Measurements from ENCODE around the gene SSRP1. TPM values are rescaled to one million over a fixed set of nuclear protein-coding genes. Genes with fewer than 3 reads are reported as not detected.
A peak's percentile ranks its signal among the peaks of the same experiment; 100 is the strongest.

SSRP1 gene
- total and polyA plus RNA-seq, 2 of the 13 experiments (the other 11 are each of a cell fraction or from before 2014, with no cell fraction given), result 93.6 to 129 TPM

GRCh38 chr11:57359896-57360690 lies 24.4 kb upstream of the SSRP1 start:
- no peaks in the 10 kb centered on the region for H4K20me1 ChIP-seq (ENCODE audit: insufficient read depth, low read length)
- H3K4me1 ChIP-seq (ENCODE audit: insufficient read depth, low read length), result peaks cover 15% of the 10 kb centered on the region
- intact Hi-C loops (cut with micrococcal nuclease; ENCODE audit: unreplicated experiment) (no loop called here), in situ Hi-C loops (cut with HindIII; ENCODE audit: extremely low pct_ligation_motif_present, low pct_unique_long_range_greater_than_20kb) (loop anchor here (10.0 kb wide), 1 partner anchor 515 kb away; no protein-coding TSS in a partner anchor)
- H3K27me3 ChIP-seq (ENCODE audit: control insufficient read depth in 1 of 2, insufficient read depth in 2 of 2, low read length in 2 of 2), result peaks cover 0 to 8% of the 10 kb centered on the region in 2 experiments; a peak in 2 of 5 replicates
- no peak overlapping the region for H3K27ac ChIP-seq (ENCODE audit: extremely low read length, insufficient read depth, low read length)
- FAIRE-seq (no peak), DNase-seq (ENCODE audit: low spot score) (no peak), ATAC-seq (peak; percentile 55)
- TF ChIP-seq NR2F6 (IDR thresholded peaks at IDR 0.05) (no peak), NR2F6 (CRISPR knock-in tag; IDR thresholded peaks at IDR 0.05) (0 out of 2 replicates have a peak, but pooled peaks have one; percentile 32), TEAD3 (CRISPR knock-in tag; optimal IDR thresholded peaks at IDR 0.05; ENCODE audit: borderline replicate concordance) (peak; percentile 66), ZNF496 (CRISPR knock-in tag; IDR thresholded peaks at IDR 0.05; ENCODE audit: insufficient replicate concordance) (no peak), GFI1 (CRISPR knock-in tag; IDR thresholded peaks at IDR 0.05; ENCODE audit: borderline replicate concordance) (0 out of 2 replicates have a peak, but pooled peaks have one; percentile 44), RARA (CRISPR knock-in tag; IDR thresholded peaks at IDR 0.05) (0 out of 2 replicates have a peak, but pooled peaks have one; percentile 16), EP300 (IDR thresholded peaks at IDR 0.05; ENCODE audit: low read depth in 2 of 2, low read length in 2 of 2) (0 out of 4 replicates have a peak, but pooled peaks of 1 of the 2 experiments have one; percentile 11), EP300 (CRISPR knock-in tag; IDR thresholded peaks at IDR 0.05; ENCODE audit: borderline replicate concordance) (no peak)
- H3K4me2 ChIP-seq (ENCODE audit: low read depth, low read length), result no peak overlapping the region
- H3K79me2 ChIP-seq (ENCODE audit: insufficient read depth, low read length), result no peaks in the 10 kb centered on the region
- no peaks in the 10 kb centered on the region for H3K36me3 ChIP-seq (replicated peaks in 1 of 2; ENCODE audit: control insufficient read depth in 1 of 2, insufficient read depth in 2 of 2, low read length in 2 of 2)
- no peak overlapping the region for H3K9ac ChIP-seq (ENCODE audit: insufficient read depth, low read depth, low read length)
- H3K4me3 ChIP-seq (replicated peaks in 1 of 3; ENCODE audit: insufficient read depth in 1 of 3, low read depth in 2 of 3, low read length in 3 of 3), result no peak overlapping the region
- no peak overlapping the region for H2AFZ ChIP-seq (ENCODE audit: low read length)
- WGBS (ENCODE audit: low lambda C conversion rate), result 13% methylated on average over 8 of the region's 9 CpGs
- BruUV-seq (replicated peaks), result no TSS peak
- CTCF ChIA-PET (ENCODE audit: low intra/inter-chr PET ratio, low total read pairs), result no interaction called here
- no peaks in the 10 kb centered on the region for H3K9me3 ChIP-seq (ENCODE audit: low read length)
- POLR2A ChIA-PET, result interaction anchor here (1.1 to 2.0 kb wide), 2 partner anchors 94 to 98 kb away, joined by 3 to 4 read pairs; no protein-coding TSS in a partner anchor

Data from HepG2 (cell line).